Naive thymus-derived CD4-positive, alpha-beta T cell (primary cell): ENCODE results near the gene CPNE6. TPM values are rescaled to one million over a fixed set of nuclear protein-coding genes. Genes with fewer than 3 reads are reported as not detected.
A peak's percentile ranks its signal among the peaks of the same experiment; 100 is the strongest.

Source experiments
- ATAC-seq: fragments of 150-1000 bp; cut with Tn5 transposase; 2 replicates; pipeline ENCODE4 v1.10.0; 2021; ENCODE audit warnings: mild to moderate bottlenecking, moderate library complexity
- CTCF ChIA-PET: fragments of 350-600 bp; sonication (Branson Sonifier 250); formaldehyde crosslinking; loops from one replicate; lab custom pipeline; 2021; ENCODE audit warnings: antibody characterized with exemption; lab: Charles Lee
- POLR2A ChIA-PET: fragments of 350-600 bp; sonication (Branson Sonifier 250); formaldehyde crosslinking; loops from one replicate; lab custom pipeline; 2021; ENCODE audit warnings: antibody characterized with exemption, inconsistent platforms; lab: Charles Lee
- DNase-seq, 9 donors: peaks; one replicate each; pipeline versions ENCODE4 v3.0.0 to v3.0.0-alpha.2; 2020 to 2022; ENCODE audit warnings: mixed read lengths in 1 of 9
- H3K27ac ChIP-seq: one replicate; pipeline ENCODE4 v1.7.0; 2013; ENCODE audit warnings: mild to moderate bottlenecking, low read depth, low read length, moderate library complexity
- H3K27me3 ChIP-seq, 2 donors: one replicate each; pipeline ENCODE4 v1.7.0; 2013; ENCODE audit warnings: low read length in 2 of 2, mild to moderate bottlenecking in 2 of 2, moderate library complexity in 2 of 2; ENCODE audit not compliant: control insufficient read depth in 2 of 2, insufficient read depth in 2 of 2
- H3K36me3 ChIP-seq, 3 experiments: 1 replicate in 2 of 3; 2 replicates in 1 of 3; pipeline ENCODE4 v1.7.0; 2013; ENCODE audit warnings: low read length in 3 of 3, mild to moderate bottlenecking in 3 of 3, moderate library complexity in 1 of 3; ENCODE audit not compliant: insufficient read depth in 3 of 3, control insufficient read depth in 2 of 3
- H3K4me1 ChIP-seq, 2 donors: one replicate each; pipeline ENCODE4 v1.7.0; 2013; ENCODE audit warnings: low read length in 2 of 2, mild to moderate bottlenecking in 2 of 2, moderate library complexity in 1 of 2; ENCODE audit not compliant: control insufficient read depth in 2 of 2, insufficient read depth in 2 of 2
- H3K4me3 ChIP-seq: 2 replicates; pipeline ENCODE4 v1.7.0; 2013; ENCODE audit warnings: mild to moderate bottlenecking, low read length
- H3K9me3 ChIP-seq, 3 experiments: 1 replicate in 2 of 3; 2 replicates in 1 of 3; pipeline ENCODE4 v1.7.0; 2013; ENCODE audit warnings: low read length in 3 of 3; ENCODE audit not compliant: control insufficient read depth in 2 of 3
- H3K27ac Mint-ChIP-seq, 9 donors: one replicate each; pipeline ENCODE4 v1.8.0; 2020 to 2022; ENCODE audit warnings: mixed read lengths in 9 of 9, mild to moderate bottlenecking in 8 of 9, moderate library complexity in 5 of 9, inconsistent platforms in 2 of 9
- H3K27me3 Mint-ChIP-seq, 5 donors: one replicate each; pipeline ENCODE4 v1.8.0; 2021 to 2022; ENCODE audit warnings: mixed read lengths in 5 of 5, mild to moderate bottlenecking in 1 of 5
- H3K36me3 Mint-ChIP-seq, 5 donors: one replicate each; pipeline ENCODE4 v1.8.0; 2020 to 2022; ENCODE audit warnings: mixed read lengths in 5 of 5, mild to moderate bottlenecking in 3 of 5, inconsistent platforms in 1 of 5
- H3K4me1 Mint-ChIP-seq, 7 donors: one replicate each; pipeline ENCODE4 v1.8.0; 2020 to 2022; ENCODE audit warnings: mixed read lengths in 7 of 7, mild to moderate bottlenecking in 3 of 7, inconsistent platforms in 1 of 7
- H3K4me3 Mint-ChIP-seq, 10 donors: one replicate each; pipeline ENCODE4 v1.8.0; 2020 to 2022; ENCODE audit warnings: mild to moderate bottlenecking in 10 of 10, mixed read lengths in 10 of 10, moderate library complexity in 6 of 10, inconsistent platforms in 2 of 10
- H3K9me3 Mint-ChIP-seq, 11 donors: one replicate each; pipeline ENCODE4 v1.8.0; 2020 to 2022; ENCODE audit warnings: mixed read lengths in 11 of 11, mild to moderate bottlenecking in 4 of 11, inconsistent platforms in 1 of 11, moderate library complexity in 1 of 11
- intact Hi-C, 2 donors: fragments of 100-400 bp; cut with micrococcal nuclease; formaldehyde crosslinking; loops; one replicate each; pipeline ENCODE4 v1.15.1; 2023
- polyA plus RNA-seq, 2 donors: library from polyadenylated mRNA; unstranded; fragments of 300-500 nt; fragmentation: Illumina TruSeq; gene quantifications; one replicate each; pipeline ENCODE4 v1.2.3, GENCODE V29; 2021
- total RNA-seq, 6 experiments: library from RNA in 5 of 6; stranded (reverse) in 5 of 6; gene quantifications; 1 replicate in 5 of 6; 2 replicates in 1 of 6; pipeline ENCODE4 v1.2.3 and lab custom pipeline; 2021 to 2026

The CPNE6 gene
- total and polyA plus RNA-seq, 7 experiments from 2014 or later = 0.12 TPM; not detected in 6

- intact Hi-C loops = no loop called here
- no peaks in the 10 kb centered on the region for H3K9me3 ChIP-seq
- H3K4me3 Mint-ChIP-seq = no peak overlapping the region
- no peaks in the 10 kb centered on the region for H3K27me3 Mint-ChIP-seq
- no peak overlapping the region for H3K4me3 ChIP-seq
- H3K36me3 Mint-ChIP-seq = no peaks in the 10 kb centered on the region
- H3K9me3 Mint-ChIP-seq = no peaks in the 10 kb centered on the region
- H3K4me1 ChIP-seq = no peaks in the 10 kb centered on the region
- POLR2A ChIA-PET = interaction anchor here (2.0 kb wide), 1 partner anchor 20 kb away, joined by 6 read pairs; no protein-coding TSS in a partner anchor
- peak overlapping the region in 1 of 9 donors; percentile 36 for H3K27ac Mint-ChIP-seq
- CTCF ChIA-PET = interaction anchor here (0.7 to 8.0 kb wide), 8 partner anchors 20 to 233 kb away, joined by 3 to 155 read pairs (median 4); partner anchors contain the start of gene PCK2
- H3K36me3 ChIP-seq = no peaks in the 10 kb centered on the region
- no peaks in the 10 kb centered on the region for H3K27me3 ChIP-seq
- no peak for DNase-seq
- no peak for ATAC-seq
- no peak overlapping the region for H3K27ac ChIP-seq
- peaks cover 0 to 6% (median 0%) of the 10 kb centered on the region in 7 donors for H3K4me1 Mint-ChIP-seq
Measured at GRCh38 chr14:24060984-24061913, 10.1 kb upstream of the CPNE6 start.

GRCh38 chr14:24062216-24062980 is 9.0 kb upstream of the CPNE6 start:
- Histone ChIP-seq H3K9me3 (no peaks in the 10 kb centered on the region), H3K36me3 (no peaks in the 10 kb centered on the region), H3K4me1 (no peaks in the 10 kb centered on the region), H3K27me3 (no peaks in the 10 kb centered on the region), H3K4me3 (no peak overlapping the region), H3K27ac (no peak overlapping the region)
- POLR2A ChIA-PET = interaction anchor here (2.0 kb wide), 1 partner anchor 19 kb away, joined by 6 read pairs; no protein-coding TSS in a partner anchor
- no peak for DNase-seq
- Mint-ChIP-seq H3K4me3 (no peak overlapping the region), H3K9me3 (no peaks in the 10 kb centered on the region), H3K27me3 (no peaks in the 10 kb centered on the region), H3K36me3 (no peaks in the 10 kb centered on the region), H3K27ac (no peak overlapping the region), H3K4me1 (peaks cover 0 to 6% (median 0%) of the 10 kb centered on the region in 7 donors)
- no peak for ATAC-seq
- intact Hi-C loops = no loop called here
- CTCF ChIA-PET = interaction anchor here (0.9 to 8.0 kb wide), 5 partner anchors 18 to 47 kb away, joined by 3 to 155 read pairs (median 3); partner anchors contain the start of gene PCK2

- H3K27me3 ChIP-seq = no peaks in the 10 kb centered on the region
- H3K4me1 Mint-ChIP-seq = peaks cover 0 to 4% (median 0%) of the 10 kb centered on the region in 7 donors
- ATAC-seq (no peak), DNase-seq (no peak)
- H3K27me3 Mint-ChIP-seq = peaks cover 0 to 2% (median 0%) of the 10 kb centered on the region in 5 donors
- no peak overlapping the region for H3K4me3 Mint-ChIP-seq
- H3K36me3 Mint-ChIP-seq = no peaks in the 10 kb centered on the region
- CTCF ChIA-PET = interaction anchor here (1.1 to 1.2 kb wide), 2 partner anchors 28 to 45 kb away, joined by 6 to 7 read pairs; no protein-coding TSS in a partner anchor
- no peak overlapping the region for H3K4me3 ChIP-seq
- H3K9me3 Mint-ChIP-seq = no peaks in the 10 kb centered on the region
- H3K36me3 ChIP-seq = no peaks in the 10 kb centered on the region
- H3K27ac Mint-ChIP-seq = no peak overlapping the region
- POLR2A ChIA-PET = no interaction called here
- intact Hi-C loops = no loop called here
- no peak overlapping the region for H3K27ac ChIP-seq
- no peaks in the 10 kb centered on the region for H3K4me1 ChIP-seq
- no peaks in the 10 kb centered on the region for H3K9me3 ChIP-seq
Measured at GRCh38 chr14:24063263-24063836, 8.0 kb upstream of the CPNE6 start.

GRCh38 chr14:24064091-24064795 is 7.1 kb upstream of the CPNE6 start:
- Mint-ChIP-seq H3K4me1 (peaks cover 0 to 2% (median 0%) of the 10 kb centered on the region in 7 donors), H3K9me3 (no peaks in the 10 kb centered on the region), H3K36me3 (no peaks in the 10 kb centered on the region), H3K27ac (peak overlapping the region in 1 of 9 donors; percentile 86), H3K27me3 (peaks cover 0 to 2% (median 0%) of the 10 kb centered on the region in 5 donors), H3K4me3 (no peak overlapping the region)
- Histone ChIP-seq H3K4me1 (no peaks in the 10 kb centered on the region), H3K27me3 (no peaks in the 10 kb centered on the region), H3K9me3 (no peaks in the 10 kb centered on the region), H3K4me3 (no peak overlapping the region), H3K36me3 (no peaks in the 10 kb centered on the region), H3K27ac (no peak overlapping the region)
- POLR2A ChIA-PET = no interaction called here
- no peak for DNase-seq
- intact Hi-C loops = no loop called here
- ATAC-seq = no peak
- CTCF ChIA-PET = interaction anchor here (1.1 to 1.2 kb wide), 2 partner anchors 27 to 45 kb away, joined by 6 to 7 read pairs; no protein-coding TSS in a partner anchor

GRCh38 chr14:24064856-24065255 is 6.5 kb upstream of the CPNE6 start:
- no peak for ATAC-seq
- Mint-ChIP-seq H3K4me3 (no peak overlapping the region), H3K27me3 (peaks cover 0 to 3% (median 0%) of the 10 kb centered on the region in 5 donors), H3K27ac (peak overlapping the region in 1 of 9 donors; percentile 86), H3K36me3 (no peaks in the 10 kb centered on the region), H3K9me3 (no peaks in the 10 kb centered on the region), H3K4me1 (no peaks in the 10 kb centered on the region)
- no peaks in the 10 kb centered on the region for H3K36me3 ChIP-seq
- no peaks in the 10 kb centered on the region for H3K27me3 ChIP-seq
- POLR2A ChIA-PET = interaction anchor here (1.4 kb wide), 1 partner anchor 16 kb away, joined by 3 read pairs; no protein-coding TSS in a partner anchor
- H3K4me1 ChIP-seq = no peaks in the 10 kb centered on the region
- CTCF ChIA-PET = interaction anchor here (0.6 kb wide), 1 partner anchor 208 kb away, joined by 4 read pairs; no protein-coding TSS in a partner anchor
- H3K27ac ChIP-seq = no peak overlapping the region
- intact Hi-C loops = no loop called here
- H3K9me3 ChIP-seq = no peaks in the 10 kb centered on the region
- DNase-seq = no peak
- no peak overlapping the region for H3K4me3 ChIP-seq
